Measurements from ENCODE around the gene ASTL.

Gene ASTL

DNA sequence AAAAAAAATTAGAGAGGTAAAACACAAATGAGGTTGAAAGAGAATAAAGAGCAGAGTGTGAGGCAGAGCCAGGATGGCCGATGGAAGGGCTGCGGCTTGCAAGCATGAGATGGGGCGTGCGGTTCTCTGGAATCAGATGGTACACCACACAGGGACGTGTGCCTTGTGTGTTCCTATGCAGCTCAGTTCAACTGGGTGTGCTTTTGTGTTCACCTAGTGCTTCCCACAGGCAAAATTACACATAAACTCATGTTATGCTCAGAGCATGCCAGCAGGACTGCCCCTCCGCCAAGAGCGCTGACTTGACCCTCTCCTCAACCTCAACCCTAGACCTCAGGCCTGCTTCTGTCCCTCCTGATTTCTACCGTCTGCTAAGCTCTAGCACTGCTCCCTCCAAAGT is 45.9 kb upstream of the ASTL start:
- H3K4me1 ChIP-seq (ENCODE audit: low read depth, poor library complexity, severe bottlenecking) = no peaks in the 10 kb centered on the region
- no peak overlapping the region for H3K27ac ChIP-seq
- no peaks in the 10 kb centered on the region for H3K27me3 ChIP-seq (ENCODE audit: insufficient read depth, low read depth)
- peaks cover 13% of the 10 kb centered on the region; the same call in 1 of the 2 replicates for H3K36me3 ChIP-seq (ENCODE audit: insufficient read depth)
- H4K20me1 ChIP-seq (ENCODE audit: insufficient read depth) = no peaks in the 10 kb centered on the region
- no peak overlapping the region for H3K4me2 ChIP-seq
- TF ChIP-seq, protein P1, sequence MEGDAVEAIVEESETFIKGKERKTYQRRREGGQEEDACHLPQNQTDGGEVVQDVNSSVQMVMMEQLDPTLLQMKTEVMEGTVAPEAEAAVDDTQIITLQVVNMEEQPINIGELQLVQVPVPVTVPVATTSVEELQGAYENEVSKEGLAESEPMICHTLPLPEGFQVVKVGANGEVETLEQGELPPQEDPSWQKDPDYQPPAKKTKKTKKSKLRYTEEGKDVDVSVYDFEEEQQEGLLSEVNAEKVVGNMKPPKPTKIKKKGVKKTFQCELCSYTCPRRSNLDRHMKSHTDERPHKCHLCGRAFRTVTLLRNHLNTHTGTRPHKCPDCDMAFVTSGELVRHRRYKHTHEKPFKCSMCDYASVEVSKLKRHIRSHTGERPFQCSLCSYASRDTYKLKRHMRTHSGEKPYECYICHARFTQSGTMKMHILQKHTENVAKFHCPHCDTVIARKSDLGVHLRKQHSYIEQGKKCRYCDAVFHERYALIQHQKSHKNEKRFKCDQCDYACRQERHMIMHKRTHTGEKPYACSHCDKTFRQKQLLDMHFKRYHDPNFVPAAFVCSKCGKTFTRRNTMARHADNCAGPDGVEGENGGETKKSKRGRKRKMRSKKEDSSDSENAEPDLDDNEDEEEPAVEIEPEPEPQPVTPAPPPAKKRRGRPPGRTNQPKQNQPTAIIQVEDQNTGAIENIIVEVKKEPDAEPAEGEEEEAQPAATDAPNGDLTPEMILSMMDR (conservative IDR thresholded peaks at IDR 0.05; ENCODE audit: low read depth, low read length) = no peak
- H3K9ac ChIP-seq = no peak overlapping the region
- H3K79me2 ChIP-seq (ENCODE audit: insufficient read depth, low read depth) = no peaks in the 10 kb centered on the region
- H2AFZ ChIP-seq (ENCODE audit: low read depth) = no peak overlapping the region
- no peak overlapping the region for H3K4me3 ChIP-seq (IDR thresholded peaks at IDR 0.05; ENCODE audit: insufficient read depth, low read depth, low read length)

DNA sequence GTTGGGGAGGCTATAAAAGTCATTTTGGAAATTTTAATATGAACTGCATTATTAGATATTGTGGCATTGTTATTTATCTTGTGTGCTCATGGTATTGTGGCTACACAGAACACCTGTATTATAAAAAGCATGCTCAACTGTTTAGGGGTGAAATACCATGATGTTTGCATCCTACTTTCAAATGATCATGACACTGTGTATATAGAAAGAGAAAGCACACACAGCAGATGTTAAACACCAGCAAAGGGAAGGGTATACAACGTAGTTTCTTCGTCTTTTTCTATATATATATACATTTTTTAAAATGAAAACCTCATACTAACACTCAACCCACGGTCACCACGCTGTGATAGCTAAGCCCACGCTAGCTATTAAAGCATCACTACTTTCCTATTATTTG is 43.2 kb upstream of the ASTL start:
- TF ChIP-seq, protein P1 (conservative IDR thresholded peaks at IDR 0.05; ENCODE audit: low read depth, low read length) = no peak
- no peak overlapping the region for H2AFZ ChIP-seq (ENCODE audit: low read depth)
- H3K4me2 ChIP-seq = no peak overlapping the region
- H3K36me3 ChIP-seq (ENCODE audit: insufficient read depth) = peaks cover 8% of the 10 kb centered on the region; the same call in 1 of the 2 replicates
- H3K79me2 ChIP-seq (ENCODE audit: insufficient read depth, low read depth) = no peaks in the 10 kb centered on the region
- no peak overlapping the region for H3K27ac ChIP-seq
- H3K27me3 ChIP-seq (ENCODE audit: insufficient read depth, low read depth) = no peaks in the 10 kb centered on the region
- H3K4me1 ChIP-seq (ENCODE audit: low read depth, poor library complexity, severe bottlenecking) = no peaks in the 10 kb centered on the region
- no peak overlapping the region for H3K4me3 ChIP-seq (IDR thresholded peaks at IDR 0.05; ENCODE audit: insufficient read depth, low read depth, low read length)
- H4K20me1 ChIP-seq (ENCODE audit: insufficient read depth) = no peaks in the 10 kb centered on the region
- H3K9ac ChIP-seq = no peak overlapping the region

DNA sequence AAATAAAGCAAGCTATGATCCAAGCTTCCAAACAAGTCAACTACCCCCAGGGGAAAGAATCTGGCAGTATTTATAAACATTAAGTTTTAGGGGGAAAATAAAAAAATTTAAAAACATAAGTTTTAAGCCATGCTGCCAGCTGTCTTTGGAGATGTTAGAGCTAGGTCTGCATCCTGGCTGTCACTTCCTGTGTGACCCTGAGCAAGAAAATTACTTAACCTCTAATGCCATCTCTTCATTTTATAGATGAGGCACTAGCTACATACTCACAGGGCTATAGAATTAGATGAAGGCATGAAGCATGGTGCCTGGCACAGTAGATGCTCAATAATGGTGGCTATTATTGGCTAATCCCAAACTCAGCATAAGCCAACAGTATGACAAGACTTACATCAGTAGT is 42.2 kb upstream of the ASTL start:
- no peak overlapping the region for H2AFZ ChIP-seq (ENCODE audit: low read depth)
- H4K20me1 ChIP-seq (ENCODE audit: insufficient read depth) = no peaks in the 10 kb centered on the region
- no peak overlapping the region for H3K4me2 ChIP-seq
- no peak overlapping the region for H3K9ac ChIP-seq
- no peaks in the 10 kb centered on the region for H3K4me1 ChIP-seq (ENCODE audit: low read depth, poor library complexity, severe bottlenecking)
- TF ChIP-seq, protein P1 (conservative IDR thresholded peaks at IDR 0.05; ENCODE audit: low read depth, low read length) = no peak
- H3K27ac ChIP-seq = no peak overlapping the region
- no peaks in the 10 kb centered on the region for H3K79me2 ChIP-seq (ENCODE audit: insufficient read depth, low read depth)
- no peaks in the 10 kb centered on the region for H3K36me3 ChIP-seq (ENCODE audit: insufficient read depth)
- H3K4me3 ChIP-seq (IDR thresholded peaks at IDR 0.05; ENCODE audit: insufficient read depth, low read depth, low read length) = no peak overlapping the region
- H3K27me3 ChIP-seq (ENCODE audit: insufficient read depth, low read depth) = no peaks in the 10 kb centered on the region

DNA sequence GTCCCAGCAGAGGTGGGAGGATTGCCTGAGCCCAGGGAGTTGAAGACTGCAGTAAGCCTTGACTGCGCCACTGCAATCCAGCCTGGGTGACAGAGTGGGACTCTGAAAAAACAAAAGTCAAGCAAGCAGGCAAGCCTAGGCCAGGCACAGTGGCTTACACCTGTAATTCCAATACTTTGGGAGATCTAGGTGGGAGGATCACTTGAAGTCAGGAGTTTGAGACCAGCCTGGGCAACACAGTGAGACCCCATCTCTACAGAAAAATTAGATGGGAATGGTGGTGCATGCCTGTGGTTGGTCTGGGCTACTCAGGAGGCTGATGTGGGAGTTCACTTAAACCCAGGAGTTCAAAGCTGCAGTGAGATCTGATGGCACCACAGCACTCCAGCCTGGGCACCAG is 41.7 kb upstream of the ASTL start:
- Histone ChIP-seq H4K20me1 (ENCODE audit: insufficient read depth) (no peaks in the 10 kb centered on the region), H3K79me2 (ENCODE audit: insufficient read depth, low read depth) (no peaks in the 10 kb centered on the region), H3K27ac (no peak overlapping the region), H3K4me2 (no peak overlapping the region), H3K4me1 (ENCODE audit: low read depth, poor library complexity, severe bottlenecking) (no peaks in the 10 kb centered on the region), H3K27me3 (ENCODE audit: insufficient read depth, low read depth) (no peaks in the 10 kb centered on the region), H3K36me3 (ENCODE audit: insufficient read depth) (no peaks in the 10 kb centered on the region), H3K4me3 (IDR thresholded peaks at IDR 0.05; ENCODE audit: insufficient read depth, low read depth, low read length) (no peak overlapping the region), H3K9ac (no peak overlapping the region), H2AFZ (ENCODE audit: low read depth) (no peak overlapping the region)
- TF ChIP-seq, protein P1 (conservative IDR thresholded peaks at IDR 0.05; ENCODE audit: low read depth, low read length) = no peak

Measured in KMS-11 (cell line).